H1 (cell line): Measurements from ENCODE around the gene BRD8. TPM values are rescaled to one million over a fixed set of nuclear protein-coding genes. Genes with fewer than 3 reads are reported as not detected.

Source experiments
- CTCF ChIA-PET: fragments of 300-600 bp; sonication (Branson Sonifier 250); formaldehyde crosslinking; loops from one replicate; lab custom pipeline; 2021; ENCODE audit not compliant: partially characterized antibody; lab: Charles Lee
- POLR2A ChIA-PET: fragments of 300-600 bp; sonication (Branson Sonifier 250); formaldehyde crosslinking; loops from one replicate; lab custom pipeline; 2021; ENCODE audit warnings: inconsistent platforms; ENCODE audit not compliant: partially characterized antibody; lab: Charles Lee
- DNase-seq, 2 experiments: peaks; one replicate each; pipeline versions ENCODE4 v3.0.0 to v3.0.0-alpha.2; 2010 to 2022; ENCODE audit warnings: low spot score in 2 of 2, low read depth in 1 of 2, mixed read lengths in 1 of 2
- FAIRE-seq: peaks from 2 replicates; lab custom pipeline; 2011; peaks lifted over from hg19 to GRCh38; lab: Jason Lieb, UNC
- H2AFZ ChIP-seq: 2 replicates; pipeline ENCODE4 v1.8.1; 2012; ENCODE audit warnings: low read length, inconsistent platforms
- H2AK5ac ChIP-seq: 2 replicates; pipeline ENCODE4 v1.6.1; 2013; ENCODE audit warnings: low read depth, low read length
- H2BK120ac ChIP-seq: replicated peaks from 2 replicates; pipeline ENCODE3; 2013; ENCODE audit warnings: low read depth, low read length, inconsistent platforms
- H2BK12ac ChIP-seq: 2 replicates; pipeline ENCODE4 v1.6.1; 2013; ENCODE audit warnings: low read depth, low read length
- H2BK15ac ChIP-seq: 2 replicates; pipeline ENCODE4 v1.6.1; 2013; ENCODE audit warnings: low read length
- H2BK20ac ChIP-seq: 2 replicates; pipeline ENCODE4 v1.6.1; 2013; ENCODE audit warnings: low read length
- H2BK5ac ChIP-seq: 2 replicates; pipeline ENCODE4 v1.6.1; 2013; ENCODE audit warnings: low read depth, low read length
- H3K14ac ChIP-seq: 2 replicates; pipeline ENCODE4 v1.6.1; 2013; ENCODE audit warnings: inconsistent platforms; ENCODE audit not compliant: insufficient read length
- H3K18ac ChIP-seq: 2 replicates; pipeline ENCODE4 v1.6.1; 2013; ENCODE audit warnings: low read length; ENCODE audit errors: extremely low read depth
- H3K23ac ChIP-seq: 2 replicates; pipeline ENCODE4 v1.6.1; 2013; ENCODE audit warnings: inconsistent platforms; ENCODE audit not compliant: insufficient read length
- H3K23me2 ChIP-seq: 2 replicates; pipeline ENCODE4 v1.6.1; 2013; ENCODE audit warnings: low read depth, low read length
- H3K27ac ChIP-seq: 2 replicates; pipeline ENCODE4 v1.6.1; 2011; ENCODE audit warnings: low read depth, low read length, inconsistent platforms
- H3K27me3 ChIP-seq, 4 experiments: replicated peaks in 1 of 4; 1 replicate in 1 of 4; 2 replicates in 3 of 4; pipeline versions ENCODE4 v1.6.1 to v1.8.1; 2011 to 2013; ENCODE audit warnings: low read length in 3 of 4, mild to moderate bottlenecking in 3 of 4, inconsistent platforms in 2 of 4, mixed read lengths in 2 of 4, moderate library complexity in 1 of 4; ENCODE audit not compliant: control insufficient read depth in 3 of 4, insufficient read depth in 3 of 4; ENCODE audit errors: extremely low read depth in 1 of 4
- H3K36me3 ChIP-seq, 4 experiments: 2 replicates each; pipeline versions ENCODE4 v1.6.1 to v1.8.1; 2011 to 2013; ENCODE audit warnings: mild to moderate bottlenecking in 4 of 4, low read length in 3 of 4, moderate library complexity in 2 of 4, control low read depth in 1 of 4, inconsistent platforms in 1 of 4; ENCODE audit not compliant: insufficient read depth in 4 of 4, control insufficient read depth in 2 of 4
- H3K4ac ChIP-seq: replicated peaks from 2 replicates; pipeline ENCODE3; 2013; ENCODE audit warnings: low read length, low read depth, mixed read lengths, inconsistent platforms; ENCODE audit not compliant: insufficient read length
- H3K4me1 ChIP-seq, 4 experiments: replicated peaks in 1 of 4; 1 replicate in 1 of 4; 2 replicates in 3 of 4; pipeline versions ENCODE4 v1.6.1 to v1.8.1; 2011 to 2013; ENCODE audit warnings: low read length in 3 of 4, inconsistent platforms in 2 of 4, mixed read lengths in 1 of 4; ENCODE audit not compliant: insufficient read depth in 4 of 4, control insufficient read depth in 3 of 4
- H3K4me2 ChIP-seq, 2 experiments: 2 replicates each; pipeline versions ENCODE4 v1.6.1 to v1.8.1; 2011 to 2013; ENCODE audit warnings: low read depth in 2 of 2, low read length in 2 of 2, control low read depth in 1 of 2, inconsistent platforms in 1 of 2, mild to moderate bottlenecking in 1 of 2; ENCODE audit not compliant: insufficient read depth in 1 of 2
- H3K4me3 ChIP-seq, 4 experiments: fragments of 200-600, 300-600 bp in 1 of 4; sonication (generic), shearing (Covaris generic), sonication (Bioruptor Twin) in 1 of 4; 2 replicates each; pipeline versions ENCODE4 v1.5.1 to v1.8.1; 2011 to 2016; ENCODE audit warnings: low read length in 4 of 4, low read depth in 3 of 4, control low read depth in 2 of 4, inconsistent platforms in 2 of 4, mild to moderate bottlenecking in 2 of 4, mixed read lengths in 1 of 4, moderate library complexity in 1 of 4; ENCODE audit not compliant: insufficient read depth in 2 of 4; ENCODE audit errors: extremely low read depth in 1 of 4
- H3K56ac ChIP-seq: replicated peaks from 2 replicates; pipeline ENCODE3; 2013; ENCODE audit warnings: low read depth, mild to moderate bottlenecking, mixed read lengths, low read length, inconsistent platforms; ENCODE audit not compliant: insufficient read length
- H3K79me1 ChIP-seq: 2 replicates; pipeline ENCODE4 v1.6.1; 2013; ENCODE audit warnings: low read depth, low read length, control low read depth
- H3K79me2 ChIP-seq, 2 experiments: 2 replicates each; pipeline versions ENCODE4 v1.6.1 to v1.8.1; 2012 to 2013; ENCODE audit warnings: low read length in 2 of 2, mild to moderate bottlenecking in 2 of 2, inconsistent platforms in 1 of 2; ENCODE audit not compliant: insufficient read depth in 2 of 2, control insufficient read depth in 1 of 2
- H3K9ac ChIP-seq, 4 experiments: replicated peaks in 1 of 4; 1 replicate in 1 of 4; 2 replicates in 3 of 4; pipeline versions ENCODE4 v1.6.1 to v1.8.1; 2011 to 2013; ENCODE audit warnings: low read depth in 3 of 4, low read length in 3 of 4, control low read depth in 2 of 4, mild to moderate bottlenecking in 2 of 4, moderate library complexity in 2 of 4, inconsistent platforms in 1 of 4; ENCODE audit errors: extremely low read depth in 1 of 4
- H3K9me3 ChIP-seq, 2 experiments: 2 replicates each; pipeline versions ENCODE4 v1.6.1 to v1.8.1; 2012 to 2013; ENCODE audit warnings: mild to moderate bottlenecking in 2 of 2, moderate library complexity in 2 of 2, control low read depth in 1 of 2, inconsistent platforms in 1 of 2, low read depth in 1 of 2, low read length in 1 of 2, mixed read lengths in 1 of 2; ENCODE audit not compliant: insufficient read depth in 2 of 2
- H4K20me1 ChIP-seq, 2 experiments: replicated peaks in 1 of 2; 2 replicates each; pipeline versions ENCODE3 to v1.8.1; 2011 to 2013; ENCODE audit warnings: inconsistent platforms in 2 of 2, low read length in 2 of 2, mild to moderate bottlenecking in 1 of 2; ENCODE audit not compliant: insufficient read depth in 2 of 2, control insufficient read depth in 1 of 2
- H4K5ac ChIP-seq: 2 replicates; pipeline ENCODE4 v1.6.1; 2013; ENCODE audit warnings: low read length, low read depth, mixed read lengths, inconsistent platforms; ENCODE audit not compliant: insufficient read length
- H4K8ac ChIP-seq: 2 replicates; pipeline ENCODE4 v1.8.0; 2013; ENCODE audit warnings: mild to moderate bottlenecking, moderate library complexity, low read length, inconsistent platforms; ENCODE audit not compliant: insufficient read depth; ENCODE audit errors: extremely low read depth
- H4K91ac ChIP-seq: replicated peaks from 2 replicates; pipeline ENCODE3; 2013; ENCODE audit warnings: low read length, mixed read lengths, inconsistent platforms; ENCODE audit not compliant: insufficient read length
- CBX5 ChIP-seq: fragments of 300-800, 300-1000 bp; sonication (generic); IDR thresholded peaks from 2 replicates; pipeline ENCODE4 v1.7.1; 2016; ENCODE audit warnings: antibody characterized with exemption, low read length, low read depth
- CBX8 ChIP-seq: fragments of 300-800, 300-1000 bp; sonication (generic); IDR thresholded peaks from 2 replicates; pipeline ENCODE4 v1.7.1; 2016; ENCODE audit warnings: low read depth, low read length, borderline replicate concordance
- CHD1 ChIP-seq: IDR thresholded peaks from 2 replicates; pipeline ENCODE4 v1.6.1; 2012; ENCODE audit warnings: low read depth, low read length, improper control_type of control experiment
- HDAC6 ChIP-seq: IDR thresholded peaks from one replicate; pipeline ENCODE4 v1.7.1; 2012; ENCODE audit warnings: low read depth, mild to moderate bottlenecking, inconsistent platforms, low read length, moderate library complexity
- JUN ChIP-seq: IDR thresholded peaks from 2 replicates; pipeline ENCODE4 v1.6.1; 2011; ENCODE audit warnings: low read depth, mild to moderate bottlenecking, improper control_type of control experiment, low read length
- RFX5 ChIP-seq: IDR thresholded peaks from 2 replicates; pipeline ENCODE4 v1.6.1; 2011; ENCODE audit warnings: low read depth, low read length, improper control_type of control experiment, borderline replicate concordance
- SAP30 ChIP-seq: fragments of 300-600 bp; sonication (generic); IDR thresholded peaks from 2 replicates; pipeline ENCODE4 v1.7.1; 2012; ENCODE audit warnings: low read length, moderate library complexity, mild to moderate bottlenecking, inconsistent platforms; ENCODE audit not compliant: insufficient read depth, insufficient replicate concordance
- SIX5 ChIP-seq: IDR thresholded peaks from 2 replicates; pipeline ENCODE4 v1.6.1; 2011; ENCODE audit warnings: mild to moderate bottlenecking, low read depth, low read length
- SP2 ChIP-seq: IDR thresholded peaks from 2 replicates; pipeline ENCODE4 v1.6.1; 2012; ENCODE audit warnings: mild to moderate bottlenecking, low read length, inconsistent platforms
- SRF ChIP-seq: IDR thresholded peaks from 2 replicates; pipeline ENCODE4 v1.6.1; 2011; ENCODE audit warnings: mild to moderate bottlenecking, low read depth, low read length, moderate library complexity
- TCF12 ChIP-seq: IDR thresholded peaks from 2 replicates; pipeline ENCODE4 v1.6.1; 2011; ENCODE audit warnings: low read depth, mild to moderate bottlenecking, low read length
- WGBS, 2 experiments: shearing (Covaris generic) in 1 of 2; methylation state at CpG; one replicate each; pipeline versions ENCODE4 v1.1.6 to v1.1.7; 2013 to 2015; ENCODE audit warnings: low lambda C conversion rate in 2 of 2, mixed read lengths in 2 of 2, inconsistent platforms in 1 of 2, low coverage in 1 of 2, missing lambda C conversion rate in 1 of 2; ENCODE audit not compliant: insufficient replicate concordance in 2 of 2, insufficient coverage in 1 of 2, insufficient read length in 1 of 2; ENCODE audit errors: extremely low coverage in 1 of 2, missing lambda C conversion rate in 1 of 2; 5-methylcytosine and 5-hydroxymethylcytosine counted together
- polyA plus RNA-seq, 7 experiments: library from polyadenylated mRNA; depleted of rRNA in 3 of 7; stranded (reverse) in 5 of 7; unstranded in 2 of 7; fragments of >200 nt in 5 of 7; fragments of 200-250 nt in 2 of 7; gene quantifications; 1 replicate in 5 of 7; 2 replicates in 1 of 7; 4 replicates in 1 of 7; pipeline versions ENCODE4 v1.2.1 to v1.2.3, GENCODE V29; 2011 to 2013; ENCODE audit warnings: missing spikeins in 2 of 7, mixed read lengths in 2 of 7
- total RNA-seq: library from RNA; stranded (reverse); fragmentation: NEBNext Ultra II Directional; extraction: Animal tissue kit (Norgen Biotek cat#: 25700); gene quantifications from 2 replicates; pipeline ENCODE4 v1.2.1, GENCODE V29; 2021
- TF ChIP-seq, protein P1 (sequence below): IDR thresholded peaks from 2 replicates; pipeline ENCODE4 v1.6.1; 2012; ENCODE audit warnings: inconsistent platforms
- TF ChIP-seq, protein P2 (sequence below): IDR thresholded peaks from 2 replicates; pipeline ENCODE4 v1.6.1; 2011; ENCODE audit warnings: low read depth, mild to moderate bottlenecking, low read length; ENCODE audit not compliant: insufficient read depth

The BRD8 gene
- total and polyA plus RNA-seq, 2 of the 8 experiments (the other 6 are each of a cell fraction or from before 2014, with no cell fraction given): 37.8 to 75.8 TPM

DNA sequence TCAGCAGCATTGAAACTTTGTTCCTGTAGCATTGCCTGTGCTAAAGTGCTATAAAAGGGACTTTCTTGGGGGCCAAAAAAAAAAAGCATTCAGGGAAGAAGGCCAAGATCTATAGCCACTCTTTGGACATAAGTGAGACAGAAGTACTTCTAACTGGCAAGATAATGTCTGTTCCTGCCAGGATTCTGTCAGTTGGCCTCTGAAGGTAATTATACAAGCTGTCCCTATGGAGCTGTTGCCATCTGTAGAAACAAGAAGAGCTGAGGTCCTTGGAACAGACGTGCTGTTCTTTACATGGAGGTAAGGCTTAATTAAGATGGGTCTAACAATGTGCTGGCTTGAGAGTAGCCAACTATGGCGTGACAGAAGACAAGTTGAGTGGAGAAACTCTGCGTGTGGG lies 10.2 kb upstream of the BRD8 start:
- H2BK20ac ChIP-seq: no peak overlapping the region
- H3K27ac ChIP-seq: no peak overlapping the region
- no peaks in the 10 kb centered on the region for H3K4me1 ChIP-seq
- H3K18ac ChIP-seq: no peak overlapping the region
- no peak overlapping the region for H4K8ac ChIP-seq
- H2BK5ac ChIP-seq: no peak overlapping the region
- H3K4me3 ChIP-seq: no peak overlapping the region
- 0 out of 2 replicates have a peak, but pooled peaks cover 2% of the 10 kb centered on the region for H3K79me1 ChIP-seq
- no peaks in the 10 kb centered on the region for H3K23me2 ChIP-seq
- H2BK12ac ChIP-seq: no peak overlapping the region
- no peak overlapping the region for H3K23ac ChIP-seq
- WGBS, 2 experiments: 95% methylated on average over 3 of the region's 3 CpGs; no CpG with 5 or more reads in 1 of the 2 experiments
- peaks cover 0 to 1% (median 0%) of the 10 kb centered on the region in 4 experiments; a peak in 1 of 7 replicates for H3K27me3 ChIP-seq
- no peak for DNase-seq
- no peak overlapping the region for H3K9ac ChIP-seq
- no peaks in the 10 kb centered on the region for H3K9me3 ChIP-seq
- no peak overlapping the region for H3K56ac ChIP-seq
- H3K4ac ChIP-seq: no peak overlapping the region
- no peak overlapping the region for H2AK5ac ChIP-seq
- CTCF ChIA-PET: interaction anchor here (0.8 to 2.9 kb wide), 5 partner anchors 9 to 90 kb away, joined by 3 to 12 read pairs (median 5); partner anchors contain the start of gene KIF20A
- peaks cover 44 to 90% (median 78%) of the 10 kb centered on the region in 4 experiments for H3K36me3 ChIP-seq
- no peak overlapping the region for H2BK15ac ChIP-seq
- FAIRE-seq: no peak
- H3K79me2 ChIP-seq: no peaks in the 10 kb centered on the region
- H4K91ac ChIP-seq: no peak overlapping the region
- peaks cover 0 to 2% of the 10 kb centered on the region in 2 experiments for H4K20me1 ChIP-seq
- no peak overlapping the region for H2AFZ ChIP-seq
- POLR2A ChIA-PET: interaction anchor here (0.6 to 4.6 kb wide), 9 partner anchors 8 to 249 kb away, joined by 3 to 37 read pairs (median 4); partner anchors contain the start of genes BRD8, CDC23, KDM3B and KIF20A
- H3K14ac ChIP-seq: no peak overlapping the region
- no peak overlapping the region for H2BK120ac ChIP-seq
- no peak overlapping the region for H3K4me2 ChIP-seq
- H4K5ac ChIP-seq: no peak overlapping the region
- TF ChIP-seq SIX5: no peak
- no peak for TF ChIP-seq TCF12
- TF ChIP-seq JUN: no peak
- TF ChIP-seq SRF: no peak
- TF ChIP-seq, protein P1, sequence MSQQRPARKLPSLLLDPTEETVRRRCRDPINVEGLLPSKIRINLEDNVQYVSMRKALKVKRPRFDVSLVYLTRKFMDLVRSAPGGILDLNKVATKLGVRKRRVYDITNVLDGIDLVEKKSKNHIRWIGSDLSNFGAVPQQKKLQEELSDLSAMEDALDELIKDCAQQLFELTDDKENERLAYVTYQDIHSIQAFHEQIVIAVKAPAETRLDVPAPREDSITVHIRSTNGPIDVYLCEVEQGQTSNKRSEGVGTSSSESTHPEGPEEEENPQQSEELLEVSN: no peak
- TF ChIP-seq CBX5: no peak
- no peak for TF ChIP-seq CHD1
- TF ChIP-seq SP2: no peak
- TF ChIP-seq HDAC6: no peak
- TF ChIP-seq, protein P2, sequence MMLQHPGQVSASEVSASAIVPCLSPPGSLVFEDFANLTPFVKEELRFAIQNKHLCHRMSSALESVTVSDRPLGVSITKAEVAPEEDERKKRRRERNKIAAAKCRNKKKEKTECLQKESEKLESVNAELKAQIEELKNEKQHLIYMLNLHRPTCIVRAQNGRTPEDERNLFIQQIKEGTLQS: no peak
- TF ChIP-seq RFX5: no peak
- no peak for TF ChIP-seq CBX8
- no peak for TF ChIP-seq SAP30
